ENCODE results near the gene KDM4D. TPM values are rescaled to one million over a fixed set of nuclear protein-coding genes. Genes with fewer than 3 reads are reported as not detected.

KDM4D gene
- total and polyA plus RNA-seq, 4 donors: 1.4 to 2.6 (median 2.4) TPM

DNA sequence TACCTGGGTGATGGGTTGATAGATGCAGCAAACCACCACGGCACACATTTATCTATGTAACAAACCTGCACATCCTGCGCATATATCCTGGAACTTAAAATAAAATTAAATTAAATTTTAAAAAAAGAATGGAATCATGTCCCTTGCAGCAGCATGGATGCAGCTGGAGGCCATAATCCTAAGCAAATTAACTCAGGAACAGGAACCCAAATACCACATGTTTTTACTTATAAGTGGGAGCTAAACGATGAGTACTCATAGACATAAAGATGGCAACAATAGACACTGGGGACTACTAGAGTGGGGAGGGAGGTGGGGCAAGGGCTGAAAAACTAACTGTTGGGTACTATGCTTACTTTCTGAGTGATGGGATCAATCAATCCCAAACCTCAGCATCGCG is 41.0 kb upstream of the KDM4D start:
- Histone ChIP-seq H3K36me3 (ENCODE audit: control insufficient read depth, insufficient read depth, low read length) (no peaks in the 10 kb centered on the region), H3K4me1 (ENCODE audit: control insufficient read depth, insufficient read depth, low read length) (peaks cover 14% of the 10 kb centered on the region), H3K27ac (ENCODE audit: low read depth, low read length) (no peak overlapping the region), H3K27me3 (ENCODE audit: control insufficient read depth, insufficient read depth, low read length) (no peaks in the 10 kb centered on the region), H3K9me3 (ENCODE audit: control insufficient read depth, insufficient read depth, low read length) (no peaks in the 10 kb centered on the region), H3K4me3 (ENCODE audit: low read depth, low read length) (no peak overlapping the region)
- no peak for DNase-seq (ENCODE audit: low read depth in 4 of 6, low spot score in 6 of 6)
- no CpG with 5 or more reads among the region's 5 CpGs for WGBS (ENCODE audit: insufficient coverage)

DNA sequence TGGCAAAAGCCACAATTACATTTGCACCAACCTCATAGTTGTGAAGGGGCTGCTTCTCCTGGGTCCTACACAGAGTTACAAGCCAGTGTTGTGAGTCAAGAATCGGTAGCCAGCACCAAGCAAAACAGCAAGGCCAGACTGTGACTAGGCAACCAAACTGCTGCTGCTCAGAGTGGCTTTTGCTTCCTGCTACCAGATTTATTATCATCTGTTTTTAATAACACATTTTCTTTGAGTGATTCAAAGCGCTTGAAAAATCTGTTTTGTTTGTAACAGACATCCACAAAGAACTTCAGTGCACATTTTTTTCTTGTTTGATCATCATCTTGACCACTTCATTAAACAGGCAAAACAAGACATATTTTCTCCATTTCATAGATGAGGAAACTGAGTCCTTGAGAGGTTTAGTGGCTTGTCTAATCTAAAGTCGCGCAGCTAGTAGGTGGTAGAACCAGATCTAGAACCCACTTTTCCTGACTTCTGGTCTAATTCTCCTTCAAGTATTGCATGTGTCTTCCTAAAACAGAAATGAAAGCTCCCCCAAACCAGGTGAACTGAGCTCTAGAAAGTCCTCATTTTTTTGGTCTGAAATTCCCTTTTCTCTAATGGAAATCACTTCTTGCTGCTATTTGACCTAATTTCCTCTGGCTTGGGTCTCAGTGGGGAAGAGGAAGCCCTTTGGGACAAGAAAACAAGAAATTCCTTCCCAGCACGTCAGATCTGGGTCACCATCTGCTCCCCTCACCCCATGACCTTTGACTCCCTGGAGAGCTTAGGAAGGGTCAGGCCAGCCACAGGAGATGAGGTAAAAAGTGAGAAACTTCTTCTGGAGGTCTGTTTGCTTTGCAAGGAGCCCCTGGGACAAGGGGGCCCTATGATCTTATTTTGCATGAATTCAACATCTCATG is 40.0 kb upstream of the KDM4D start:
- WGBS (ENCODE audit: insufficient coverage): 57% methylated on average over 1 of the region's 5 CpGs
- Histone ChIP-seq H3K27ac (ENCODE audit: low read depth, low read length) (peak overlapping the region; percentile 74), H3K36me3 (ENCODE audit: control insufficient read depth, insufficient read depth, low read length) (no peaks in the 10 kb centered on the region), H3K27me3 (ENCODE audit: control insufficient read depth, insufficient read depth, low read length) (no peaks in the 10 kb centered on the region), H3K4me3 (ENCODE audit: low read depth, low read length) (no peak overlapping the region), H3K9me3 (ENCODE audit: control insufficient read depth, insufficient read depth, low read length) (no peaks in the 10 kb centered on the region), H3K4me1 (ENCODE audit: control insufficient read depth, insufficient read depth, low read length) (peaks cover 9% of the 10 kb centered on the region)
- DNase-seq (ENCODE audit: low read depth in 4 of 6, low spot score in 6 of 6): peak in 1 of 6 donors; percentile 66

DNA sequence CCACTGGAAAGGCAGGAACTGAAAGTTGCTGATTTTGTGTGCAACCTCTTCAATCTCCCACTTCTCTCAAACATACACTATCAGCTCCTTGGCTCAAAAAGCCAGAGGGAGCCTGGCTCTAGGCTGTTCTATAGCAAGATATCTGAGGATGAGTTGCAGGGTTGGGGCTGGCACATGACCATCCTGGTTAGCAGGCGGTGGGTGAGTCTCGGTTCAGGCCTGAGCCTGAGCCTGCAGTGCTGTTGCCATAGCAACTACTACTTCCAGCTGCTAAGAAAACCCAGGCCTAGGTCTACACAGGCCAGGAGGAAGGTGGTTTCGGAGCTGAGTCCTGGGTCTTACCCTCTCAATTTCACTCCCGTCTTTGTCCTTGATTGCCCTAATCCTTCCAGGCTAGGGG is 39.1 kb upstream of the KDM4D start:
- Histone ChIP-seq H3K9me3 (ENCODE audit: control insufficient read depth, insufficient read depth, low read length) (no peaks in the 10 kb centered on the region), H3K36me3 (ENCODE audit: control insufficient read depth, insufficient read depth, low read length) (no peaks in the 10 kb centered on the region), H3K27ac (ENCODE audit: low read depth, low read length) (peak overlapping the region; percentile 74), H3K4me1 (ENCODE audit: control insufficient read depth, insufficient read depth, low read length) (peaks cover 9% of the 10 kb centered on the region), H3K4me3 (ENCODE audit: low read depth, low read length) (no peak overlapping the region), H3K27me3 (ENCODE audit: control insufficient read depth, insufficient read depth, low read length) (no peaks in the 10 kb centered on the region)
- WGBS (ENCODE audit: insufficient coverage): 39% methylated on average over 3 of the region's 4 CpGs
- peak in 4 of 6 donors; percentile 26 to 88 (median 49) for DNase-seq (ENCODE audit: low read depth in 4 of 6, low spot score in 6 of 6)

DNA sequence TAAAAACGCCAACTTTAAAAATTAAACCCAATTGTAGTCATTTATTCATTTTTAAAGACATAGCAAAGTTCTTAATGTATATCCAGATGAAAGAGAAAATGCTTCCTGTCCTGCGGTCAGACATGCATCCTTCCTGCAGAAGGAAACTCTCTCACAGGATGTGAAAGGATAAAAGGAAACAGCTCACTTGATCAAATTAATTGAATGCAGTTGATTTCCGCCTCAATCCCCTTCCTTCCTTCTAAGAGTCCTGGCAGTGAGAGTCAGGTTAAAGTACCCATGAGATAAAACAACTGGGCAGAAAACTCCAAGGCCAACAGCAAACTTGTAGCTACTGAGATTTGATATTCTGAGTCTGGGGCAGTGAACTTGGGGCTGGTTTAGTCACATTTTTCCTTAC is 38.7 kb upstream of the KDM4D start:
- Histone ChIP-seq H3K27ac (ENCODE audit: low read depth, low read length) (peak overlapping the region; percentile 74), H3K9me3 (ENCODE audit: control insufficient read depth, insufficient read depth, low read length) (no peaks in the 10 kb centered on the region), H3K4me3 (ENCODE audit: low read depth, low read length) (no peak overlapping the region), H3K4me1 (ENCODE audit: control insufficient read depth, insufficient read depth, low read length) (peaks cover 9% of the 10 kb centered on the region), H3K36me3 (ENCODE audit: control insufficient read depth, insufficient read depth, low read length) (no peaks in the 10 kb centered on the region), H3K27me3 (ENCODE audit: control insufficient read depth, insufficient read depth, low read length) (no peaks in the 10 kb centered on the region)
- WGBS (ENCODE audit: insufficient coverage): no CpG with 5 or more reads among the region's 3 CpGs
- DNase-seq (ENCODE audit: low read depth in 4 of 6, low spot score in 6 of 6): no peak

DNA sequence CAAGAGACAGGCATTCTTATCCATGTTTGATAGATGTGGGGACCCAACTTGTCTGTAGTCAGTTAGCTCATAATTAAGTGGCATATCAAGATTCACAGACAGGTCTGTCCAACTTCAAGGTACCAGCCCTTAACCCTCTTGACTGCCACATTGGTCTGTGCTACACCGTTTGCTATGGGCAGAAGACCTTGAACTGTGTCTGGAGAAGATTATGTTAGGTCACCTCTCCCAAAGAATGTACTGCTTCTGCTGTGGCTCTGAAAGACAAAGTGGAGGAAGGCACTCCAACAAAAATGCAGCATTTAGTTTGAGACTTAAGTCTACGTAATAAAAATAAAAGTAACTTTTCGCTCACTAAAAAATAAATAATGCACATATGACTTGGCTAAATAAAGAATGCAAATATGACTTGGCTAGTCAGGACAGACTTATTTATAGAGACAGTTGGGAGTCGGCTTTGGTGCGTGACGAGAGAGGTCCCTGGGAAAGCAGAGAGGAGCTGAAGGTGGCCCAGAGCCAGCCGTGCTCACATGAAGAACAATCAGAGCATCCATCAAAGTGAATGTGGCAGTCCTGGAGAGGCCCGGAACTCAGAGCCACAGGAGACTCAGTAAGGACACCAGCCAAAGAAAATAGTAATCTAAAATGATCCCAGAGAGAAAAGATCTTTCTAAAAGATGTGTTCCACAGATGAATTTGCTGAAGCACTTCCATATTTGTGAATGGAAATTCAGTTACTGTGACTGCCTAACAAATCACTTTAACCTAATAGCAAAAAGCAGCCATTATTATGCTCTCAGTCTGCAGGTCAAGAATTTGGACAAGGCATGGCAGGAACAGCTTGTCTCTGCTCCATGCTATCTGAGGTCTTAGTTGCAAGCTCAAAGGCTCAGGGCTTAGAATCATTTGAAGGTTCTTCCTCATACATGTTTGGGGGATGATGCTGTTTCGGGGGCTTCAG is 35.1 kb upstream of the KDM4D start:
- no peaks in the 10 kb centered on the region for H3K9me3 ChIP-seq (ENCODE audit: control insufficient read depth, insufficient read depth, low read length)
- no peak overlapping the region for H3K4me3 ChIP-seq (ENCODE audit: low read depth, low read length)
- no peaks in the 10 kb centered on the region for H3K36me3 ChIP-seq (ENCODE audit: control insufficient read depth, insufficient read depth, low read length)
- WGBS (ENCODE audit: insufficient coverage): 22% methylated on average over 3 of the region's 9 CpGs
- peak in 3 of 6 donors; percentile 23 to 82 (median 56) for DNase-seq (ENCODE audit: low read depth in 4 of 6, low spot score in 6 of 6)
- no peaks in the 10 kb centered on the region for H3K27me3 ChIP-seq (ENCODE audit: control insufficient read depth, insufficient read depth, low read length)
- H3K4me1 ChIP-seq (ENCODE audit: control insufficient read depth, insufficient read depth, low read length): peaks cover 9% of the 10 kb centered on the region
- peak overlapping the region; percentile 65 for H3K27ac ChIP-seq (ENCODE audit: low read depth, low read length)

DNA sequence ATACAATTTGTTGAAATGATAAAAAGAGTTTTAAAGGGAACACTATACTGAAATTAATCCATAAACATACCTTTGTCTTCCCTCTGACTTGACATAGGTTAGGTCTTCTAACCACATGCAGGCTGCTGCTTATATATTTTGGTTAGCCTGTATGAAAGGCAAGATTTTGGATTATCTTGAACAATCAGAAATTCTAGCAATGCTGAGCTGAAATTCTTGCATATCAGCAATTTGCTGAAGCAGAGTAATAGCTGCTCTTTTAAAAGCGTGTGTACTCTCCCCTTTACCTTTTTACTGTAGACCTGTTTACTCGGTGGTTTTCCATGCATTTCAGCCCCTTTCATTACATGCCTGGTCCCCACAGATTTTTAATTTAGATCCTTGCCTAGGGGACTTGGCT is 34.2 kb upstream of the KDM4D start:
- WGBS (ENCODE audit: insufficient coverage): 100% methylated on average over 1 of the region's 2 CpGs
- Histone ChIP-seq H3K27ac (ENCODE audit: low read depth, low read length) (peak overlapping the region; percentile 65), H3K9me3 (ENCODE audit: control insufficient read depth, insufficient read depth, low read length) (no peaks in the 10 kb centered on the region), H3K36me3 (ENCODE audit: control insufficient read depth, insufficient read depth, low read length) (no peaks in the 10 kb centered on the region), H3K4me3 (ENCODE audit: low read depth, low read length) (no peak overlapping the region), H3K27me3 (ENCODE audit: control insufficient read depth, insufficient read depth, low read length) (no peaks in the 10 kb centered on the region), H3K4me1 (ENCODE audit: control insufficient read depth, insufficient read depth, low read length) (peaks cover 5% of the 10 kb centered on the region)
- no peak for DNase-seq (ENCODE audit: low read depth in 4 of 6, low spot score in 6 of 6)

DNA sequence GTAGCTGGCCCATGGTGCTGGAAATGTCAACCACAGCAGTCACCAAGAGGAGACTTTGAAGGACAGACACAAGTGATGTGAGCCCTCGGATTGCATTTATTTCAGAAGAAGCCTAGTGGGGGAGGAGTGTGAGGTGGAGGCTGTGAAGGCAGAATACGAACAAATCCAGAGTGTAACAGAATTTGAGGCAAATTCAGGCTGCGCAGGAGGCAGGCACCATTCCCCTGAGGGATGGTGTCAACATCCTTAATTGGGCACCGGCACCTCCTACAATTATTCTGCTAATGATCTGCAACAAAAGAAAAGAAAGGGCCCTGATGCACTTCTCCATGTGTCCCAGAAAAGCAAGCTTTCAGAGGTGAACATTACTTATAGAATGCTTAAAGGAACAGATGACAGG is 32.4 kb upstream of the KDM4D start:
- no peak overlapping the region for H3K27ac ChIP-seq (ENCODE audit: low read depth, low read length)
- no peaks in the 10 kb centered on the region for H3K4me1 ChIP-seq (ENCODE audit: control insufficient read depth, insufficient read depth, low read length)
- DNase-seq (ENCODE audit: low read depth in 4 of 6, low spot score in 6 of 6): no peak
- H3K36me3 ChIP-seq (ENCODE audit: control insufficient read depth, insufficient read depth, low read length): no peaks in the 10 kb centered on the region
- 49% methylated on average over 3 of the region's 4 CpGs for WGBS (ENCODE audit: insufficient coverage)
- H3K27me3 ChIP-seq (ENCODE audit: control insufficient read depth, insufficient read depth, low read length): no peaks in the 10 kb centered on the region
- no peak overlapping the region for H3K4me3 ChIP-seq (ENCODE audit: low read depth, low read length)
- H3K9me3 ChIP-seq (ENCODE audit: control insufficient read depth, insufficient read depth, low read length): no peaks in the 10 kb centered on the region

DNA sequence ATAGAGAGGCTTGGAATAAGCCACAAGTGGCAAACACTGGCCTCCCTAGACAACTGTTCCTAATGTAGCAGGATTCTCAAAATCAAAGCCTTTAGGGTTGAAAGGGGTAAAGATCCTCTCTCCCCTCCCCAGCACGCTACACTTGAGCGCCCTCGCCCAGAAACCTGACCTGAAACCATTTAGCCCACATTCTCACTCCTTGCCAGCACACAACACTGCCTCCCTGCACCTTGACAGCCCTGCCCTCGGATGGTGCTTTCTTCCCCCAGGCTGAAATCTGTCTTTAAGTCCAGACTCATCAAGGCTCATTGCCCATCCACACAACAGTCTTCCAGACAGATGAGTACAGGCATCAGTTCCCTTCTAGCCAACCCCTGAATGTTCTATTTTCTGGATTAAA is 26.7 kb upstream of the KDM4D start:
- no peaks in the 10 kb centered on the region for H3K27me3 ChIP-seq (ENCODE audit: control insufficient read depth, insufficient read depth, low read length)

DNA sequence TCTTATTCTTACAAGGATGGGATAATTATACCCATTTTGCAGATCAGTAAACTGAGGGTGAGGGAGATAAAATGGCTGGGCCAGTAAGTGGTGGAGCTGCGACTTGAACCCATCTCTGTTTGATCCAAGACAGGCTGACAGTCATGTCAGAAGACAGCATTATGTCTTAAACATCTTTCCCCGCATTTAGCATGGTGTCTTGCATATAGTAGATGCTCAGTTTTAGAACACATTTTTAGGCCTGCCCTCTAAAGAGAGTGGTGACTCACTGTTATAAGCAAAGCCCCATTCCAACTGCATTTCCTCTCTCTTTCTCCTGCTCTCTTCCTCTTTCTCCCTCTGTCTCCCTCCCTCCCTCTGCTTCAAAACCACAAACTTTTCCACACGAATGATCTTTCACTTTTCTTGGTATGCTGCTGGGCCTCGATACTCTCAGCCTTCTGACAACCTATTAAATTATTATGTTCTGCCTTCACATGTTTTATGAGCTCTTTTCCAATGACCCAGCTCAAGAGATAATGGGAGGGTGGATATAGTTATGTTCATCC is 25.4 kb upstream of the KDM4D start:
- 70% methylated on average over 4 of the region's 4 CpGs for WGBS (ENCODE audit: insufficient coverage)
- no peak for DNase-seq (ENCODE audit: low read depth in 4 of 6, low spot score in 6 of 6)

More for the DNA sequence above, 26.7 kb upstream of the KDM4D start:
- no peaks in the 10 kb centered on the region for H3K9me3 ChIP-seq (ENCODE audit: control insufficient read depth, insufficient read depth, low read length)
- H3K4me3 ChIP-seq (ENCODE audit: low read depth, low read length): no peak overlapping the region
- H3K4me1 ChIP-seq (ENCODE audit: control insufficient read depth, insufficient read depth, low read length): no peaks in the 10 kb centered on the region
- 79% methylated on average over 4 of the region's 4 CpGs for WGBS (ENCODE audit: insufficient coverage)
- DNase-seq (ENCODE audit: low read depth in 4 of 6, low spot score in 6 of 6): no peak
- H3K36me3 ChIP-seq (ENCODE audit: control insufficient read depth, insufficient read depth, low read length): no peaks in the 10 kb centered on the region
- no peak overlapping the region for H3K27ac ChIP-seq (ENCODE audit: low read depth, low read length)

More for the DNA sequence above, 25.4 kb upstream of the KDM4D start:
- no peaks in the 10 kb centered on the region for H3K4me1 ChIP-seq (ENCODE audit: control insufficient read depth, insufficient read depth, low read length)
- H3K9me3 ChIP-seq (ENCODE audit: control insufficient read depth, insufficient read depth, low read length): no peaks in the 10 kb centered on the region
- H3K4me3 ChIP-seq (ENCODE audit: low read depth, low read length): no peak overlapping the region
- no peaks in the 10 kb centered on the region for H3K27me3 ChIP-seq (ENCODE audit: control insufficient read depth, insufficient read depth, low read length)
- H3K27ac ChIP-seq (ENCODE audit: low read depth, low read length): no peak overlapping the region
- H3K36me3 ChIP-seq (ENCODE audit: control insufficient read depth, insufficient read depth, low read length): no peaks in the 10 kb centered on the region

All from spinal cord (tissue), 10 donors.